HG02588 (cell line): ENCODE measurements around the gene RBPJL.
A peak's percentile ranks its signal among the peaks of the same experiment; 100 is the strongest.

Source experiments
- ATAC-seq: cut with Tn5 transposase; IDR thresholded peaks from one replicate; pipeline ENCODE4 v1.9.1; 2021; ENCODE audit warnings: mild to moderate bottlenecking, moderate library complexity; ENCODE audit not compliant: unreplicated experiment

RBPJL gene

DNA sequence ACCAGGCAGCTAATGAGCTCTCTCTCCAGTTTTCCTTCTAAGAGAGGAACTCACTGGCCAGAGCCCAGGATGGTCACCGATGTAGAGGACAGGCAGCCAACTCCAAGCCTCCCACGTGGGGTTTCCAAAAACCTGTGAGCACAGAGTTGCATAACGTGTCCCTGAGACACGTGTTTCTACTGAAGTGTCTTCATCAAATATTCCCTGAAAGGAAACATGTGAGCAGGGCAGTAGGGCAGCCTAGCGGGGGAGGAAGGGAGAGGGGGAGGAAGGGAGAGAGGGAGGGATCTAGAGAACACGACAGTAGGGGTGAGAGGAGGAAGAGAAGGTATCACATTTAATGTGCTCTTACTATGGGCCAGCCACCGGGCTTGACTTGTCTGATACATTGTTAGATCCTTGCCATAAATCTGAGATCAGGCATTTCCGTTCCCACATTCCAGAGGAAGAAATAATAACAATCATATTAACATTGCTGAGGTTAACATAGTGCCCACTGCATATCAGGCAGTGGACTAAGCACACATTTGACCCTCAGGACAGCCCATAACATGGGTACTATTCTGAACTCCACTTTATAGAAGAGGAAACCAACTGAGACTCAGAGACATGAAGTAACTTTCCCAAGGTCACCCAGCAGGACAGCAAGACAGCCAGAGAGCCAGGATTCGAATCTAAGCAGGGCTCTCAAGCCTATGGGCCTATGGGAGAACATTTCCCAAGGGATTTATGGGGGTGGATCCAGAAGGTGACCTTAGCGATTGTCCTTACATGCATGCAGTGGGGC is 51.8 kb downstream of the RBPJL start:
- no peak for ATAC-seq

DNA sequence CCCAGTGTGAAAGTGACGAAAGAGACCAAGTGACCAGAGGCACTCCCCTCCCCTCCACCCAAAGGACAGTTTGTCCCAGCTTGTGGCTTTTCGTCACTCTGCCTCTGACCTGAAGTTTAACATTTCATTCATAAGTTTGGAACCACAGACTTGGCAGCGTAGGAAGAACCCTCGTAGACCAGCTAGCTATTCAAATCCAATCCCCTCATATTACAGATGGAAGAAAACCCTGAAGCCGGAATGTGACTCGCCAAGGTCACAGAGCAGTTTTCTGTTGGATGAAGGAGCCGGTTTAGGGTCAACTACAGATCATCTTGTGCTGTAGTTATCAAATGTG is 52.4 kb downstream of the RBPJL start:
- no peak for ATAC-seq

DNA sequence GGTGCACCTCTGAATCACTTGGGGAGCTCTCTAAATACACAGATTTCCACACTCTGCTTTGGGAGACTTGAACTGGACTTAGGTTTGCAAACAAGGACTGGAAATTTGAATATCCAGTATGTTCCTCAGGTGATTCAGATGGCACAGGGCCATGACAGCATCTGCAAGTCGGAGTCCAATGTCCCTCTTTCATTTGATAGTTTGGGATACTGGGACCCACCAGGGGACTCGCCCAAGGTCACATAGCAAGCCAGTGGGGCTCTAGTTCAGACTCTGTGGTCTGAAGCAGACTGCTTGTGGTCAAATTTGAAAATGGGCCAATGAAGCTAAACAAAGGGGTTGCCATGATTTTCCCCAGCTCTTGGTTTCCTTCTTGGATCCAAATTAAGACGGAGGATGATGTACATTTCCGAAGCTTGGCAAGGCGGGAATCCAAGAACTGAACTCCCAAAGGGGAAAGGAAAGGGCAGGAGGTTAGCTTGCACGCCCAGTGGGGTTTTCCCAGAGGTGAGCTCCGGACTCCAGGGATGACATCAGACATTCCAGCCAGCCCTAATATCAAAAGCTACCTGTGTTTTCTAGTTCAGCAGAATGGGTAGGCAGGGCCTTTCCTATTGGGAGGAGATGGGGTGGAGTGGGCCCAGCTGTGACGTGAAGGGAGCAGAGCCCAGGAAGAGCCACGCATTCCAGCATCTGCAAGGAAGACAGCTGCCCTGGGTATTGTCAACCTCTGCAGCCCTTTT is 52.9 kb downstream of the RBPJL start:
- ATAC-seq: no peak

DNA sequence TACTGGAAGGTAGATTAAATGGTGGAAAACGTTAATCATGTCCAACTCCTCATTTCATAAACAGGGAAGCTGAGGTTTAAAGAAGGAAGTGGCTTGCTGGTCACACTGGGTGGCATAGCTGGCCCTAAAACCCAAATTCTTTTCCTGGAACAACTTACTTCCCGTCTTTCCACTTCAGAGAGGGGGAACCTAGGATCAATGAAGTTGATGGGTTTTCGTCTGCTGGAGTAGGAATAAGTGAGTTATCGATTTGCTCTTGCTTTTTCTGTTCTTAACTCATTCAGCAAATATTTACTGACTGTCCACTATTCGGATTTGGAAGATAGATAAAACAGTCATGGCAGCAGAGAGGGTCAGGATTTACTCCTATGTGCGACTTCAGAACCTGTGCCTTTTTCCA is 55.2 kb downstream of the RBPJL start:
- no peak for ATAC-seq

DNA sequence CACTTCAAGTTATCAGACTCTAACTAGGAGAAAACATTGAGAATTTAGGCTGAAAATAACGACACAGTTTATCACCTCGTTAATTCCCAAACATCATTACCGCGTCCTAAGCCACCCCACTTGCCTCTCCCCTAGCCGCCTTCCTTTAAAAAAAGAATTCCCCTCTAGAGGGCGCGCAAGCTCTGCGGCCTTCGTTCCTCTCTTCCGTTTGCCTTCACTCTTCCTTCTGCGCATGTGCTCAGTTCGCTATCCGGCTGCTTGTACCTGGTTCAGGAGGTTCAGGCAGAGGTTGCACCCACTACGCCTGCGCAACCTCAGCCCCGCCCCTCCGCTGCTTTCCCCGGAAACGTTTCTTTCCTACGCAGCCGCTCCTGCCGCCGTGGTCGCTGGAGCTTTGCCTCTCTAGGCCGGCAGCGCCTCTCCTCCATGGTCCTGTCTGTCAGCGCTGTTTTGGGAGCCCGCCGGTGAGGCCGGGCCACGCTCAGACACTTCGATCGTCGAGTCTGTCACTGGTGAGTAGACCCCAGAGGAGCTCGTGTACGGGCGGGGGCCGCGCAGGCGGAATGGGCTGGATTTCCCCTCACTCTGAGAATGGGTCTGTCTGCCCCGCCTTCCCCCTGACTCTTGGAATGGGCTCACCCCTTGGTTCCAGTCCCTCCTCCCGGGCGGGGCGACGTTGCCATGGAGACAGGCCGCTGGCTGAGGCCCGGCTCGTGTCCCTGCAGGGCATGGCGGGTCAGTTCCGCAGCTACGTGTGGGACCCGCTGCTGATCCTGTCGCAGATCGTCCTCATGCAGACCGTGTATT is 56.4 kb downstream of the RBPJL start, which contains the start of gene SYS1:
TSS of gene SYS1 (plus strand) at position 353 of the 807 bp plus-strand sequence. CDS start at position 729, 376 bp downstream.
- peak; percentile 79 for ATAC-seq

DNA sequence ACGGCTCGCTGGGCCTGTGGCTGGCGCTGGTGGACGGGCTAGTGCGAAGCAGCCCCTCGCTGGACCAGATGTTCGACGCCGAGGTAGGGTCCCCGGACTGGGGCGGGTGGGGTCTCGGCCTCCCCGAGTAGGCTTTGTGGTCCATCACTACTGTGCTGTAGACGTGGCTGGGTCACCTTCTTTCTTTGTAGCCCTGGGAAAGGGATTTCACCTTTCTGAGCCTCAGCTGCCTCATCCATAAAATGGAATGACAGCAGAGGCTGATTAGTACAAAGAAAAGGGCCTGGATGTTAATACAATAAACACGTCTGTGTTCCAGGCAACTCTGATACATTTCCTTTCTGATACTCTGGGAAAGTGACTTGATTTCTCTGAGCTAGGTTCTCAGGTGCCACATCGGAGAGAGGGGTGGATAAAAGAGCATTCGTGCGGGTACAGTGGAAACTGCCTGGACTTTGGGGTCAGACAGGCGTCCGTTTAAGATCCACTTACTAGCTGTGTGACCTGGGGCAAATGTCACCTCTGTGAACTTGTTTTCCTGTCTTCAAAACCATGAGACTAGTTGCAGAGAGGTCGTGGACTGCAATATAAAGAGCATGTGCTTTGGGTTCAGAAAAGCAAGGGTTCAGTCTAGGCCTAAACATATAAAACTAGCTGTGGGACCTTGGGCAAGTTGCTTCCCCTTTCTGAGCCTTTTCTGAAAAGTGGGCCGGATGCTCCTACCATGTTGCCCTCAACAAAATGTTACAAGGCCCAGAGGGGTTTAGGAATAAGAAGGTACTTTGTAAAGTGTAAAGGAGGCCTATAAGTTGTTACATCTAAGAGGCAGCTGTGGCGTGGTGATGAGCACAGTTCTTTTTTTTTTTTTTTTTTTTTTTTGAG is 57.2 kb downstream of the RBPJL start:
- ATAC-seq: no peak

DNA sequence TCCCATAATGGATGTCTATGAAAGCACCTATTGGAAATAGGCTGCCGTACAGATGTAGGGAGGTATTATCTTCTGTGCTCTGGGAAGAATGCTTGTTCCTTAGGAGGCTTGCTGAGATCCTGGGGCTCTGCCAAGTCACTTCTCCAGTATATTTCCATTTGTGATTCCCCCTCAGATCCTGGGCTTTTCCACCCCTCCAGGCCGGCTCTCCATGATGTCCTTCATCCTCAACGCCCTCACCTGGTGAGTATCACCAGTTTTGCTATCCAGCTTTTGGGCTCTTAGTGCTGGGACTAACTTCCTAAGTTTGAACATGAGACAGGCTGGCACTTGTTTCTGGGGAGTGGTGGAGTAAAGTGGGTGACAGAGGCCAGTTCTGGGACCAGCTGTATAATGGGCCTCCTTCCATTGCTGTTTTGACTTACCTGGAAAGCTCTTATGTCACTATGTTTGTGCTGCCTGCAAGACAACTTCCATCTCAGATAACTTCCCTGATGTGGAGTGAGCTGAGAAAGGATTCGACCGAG is 58.9 kb downstream of the RBPJL start:
- no peak for ATAC-seq

DNA sequence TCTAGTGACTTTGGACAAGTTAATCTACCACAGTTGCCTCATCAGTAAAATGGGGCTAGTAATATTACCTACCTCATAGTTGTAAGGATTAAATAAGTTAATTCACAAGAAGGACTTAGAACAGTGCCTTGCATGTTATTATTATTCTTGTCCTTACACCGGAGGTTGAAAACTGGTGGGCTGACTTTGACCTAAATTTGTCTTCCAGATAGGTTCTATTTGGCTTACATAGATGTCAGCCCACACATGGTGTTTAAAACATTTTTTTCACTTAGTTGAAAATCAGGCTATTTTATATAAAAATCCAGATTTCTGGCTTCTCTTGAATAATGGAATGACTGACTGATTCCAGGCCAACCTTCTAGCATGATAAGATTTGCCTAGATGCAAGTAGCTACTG is 59.6 kb downstream of the RBPJL start:
- ATAC-seq: no peak

DNA sequence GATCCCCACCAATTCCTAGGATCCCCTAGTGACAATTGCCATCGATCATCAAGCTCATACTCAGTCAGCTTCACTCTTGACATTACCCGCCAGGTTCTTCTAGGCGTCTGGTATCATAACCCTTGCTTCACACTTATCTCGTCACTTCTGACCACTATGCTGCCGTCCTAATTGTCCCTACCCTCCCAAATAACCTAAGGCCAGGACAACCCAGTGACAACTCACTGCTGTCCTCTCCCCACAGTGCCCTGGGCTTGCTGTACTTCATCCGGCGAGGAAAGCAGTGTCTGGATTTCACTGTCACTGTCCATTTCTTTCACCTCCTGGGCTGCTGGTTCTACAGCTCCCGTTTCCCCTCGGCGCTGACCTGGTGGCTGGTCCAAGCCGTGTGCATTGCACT is 60.0 kb downstream of the RBPJL start:
- ATAC-seq: no peak

DNA sequence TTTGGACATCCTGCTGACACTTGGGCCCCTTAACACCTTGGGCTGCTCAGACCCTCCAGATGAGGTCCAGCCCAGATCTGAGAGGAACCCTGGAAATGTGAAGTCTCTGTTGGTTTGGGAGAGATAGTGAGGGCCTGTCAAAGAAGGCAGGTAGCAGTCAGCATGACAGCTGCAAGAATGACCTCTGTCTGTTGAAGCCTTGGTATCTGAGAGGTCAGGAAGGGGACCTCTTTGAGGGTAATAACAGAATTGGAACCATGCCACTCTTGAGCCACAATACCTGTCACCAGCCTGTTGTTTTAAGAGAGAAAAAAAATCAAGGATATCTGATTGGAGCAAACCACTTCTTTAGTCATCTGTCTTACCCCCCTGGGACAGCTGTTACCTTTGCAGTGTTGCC is 60.5 kb downstream of the RBPJL start:
- no peak for ATAC-seq
